ENCODE measurements around the gene AEBP1.

The AEBP1 gene

DNA sequence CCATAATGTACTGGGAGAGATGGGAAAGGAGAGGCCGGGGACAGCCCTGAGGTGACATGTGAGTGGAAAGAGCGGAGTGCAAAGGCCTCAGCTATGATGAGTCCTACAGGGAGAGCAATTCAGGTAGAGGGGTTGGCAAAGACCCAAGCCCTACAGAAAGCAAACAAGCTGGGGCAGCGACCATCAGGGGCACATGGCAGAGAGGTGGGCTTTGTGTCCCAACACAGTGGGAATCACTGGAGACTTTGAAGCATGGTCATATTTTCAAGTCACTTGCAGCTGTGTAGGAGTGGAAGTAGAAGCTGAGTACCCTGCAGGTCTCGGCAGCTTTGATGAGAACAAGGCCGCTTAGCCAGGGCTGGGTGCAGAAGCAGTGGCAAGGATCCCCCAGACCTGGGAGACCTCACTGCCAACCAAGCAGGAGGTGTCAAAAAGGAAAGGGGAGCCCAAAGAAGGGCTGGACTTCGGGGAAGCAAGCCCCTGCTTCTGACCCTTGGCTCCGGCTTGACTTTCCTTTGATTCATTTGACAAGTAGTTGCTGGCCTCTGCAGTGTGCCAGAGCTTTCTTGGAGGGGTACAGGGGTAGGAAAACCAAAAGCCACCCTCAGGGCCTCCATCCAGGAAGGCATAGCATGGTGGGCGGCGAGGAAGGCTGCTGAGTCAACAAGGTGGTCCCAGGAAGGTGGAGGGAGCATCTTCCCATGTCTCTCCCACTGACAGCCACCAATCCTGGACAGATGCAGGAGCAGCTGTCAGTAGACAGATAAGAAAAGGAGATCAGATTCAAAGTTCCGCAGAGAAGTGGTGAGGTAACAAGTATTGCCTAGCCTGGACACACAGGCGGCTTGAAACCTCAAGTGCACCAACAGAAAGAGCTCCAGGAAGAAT is 36.8 kb upstream of the AEBP1 start:
- DNase-seq, result no peak

DNA sequence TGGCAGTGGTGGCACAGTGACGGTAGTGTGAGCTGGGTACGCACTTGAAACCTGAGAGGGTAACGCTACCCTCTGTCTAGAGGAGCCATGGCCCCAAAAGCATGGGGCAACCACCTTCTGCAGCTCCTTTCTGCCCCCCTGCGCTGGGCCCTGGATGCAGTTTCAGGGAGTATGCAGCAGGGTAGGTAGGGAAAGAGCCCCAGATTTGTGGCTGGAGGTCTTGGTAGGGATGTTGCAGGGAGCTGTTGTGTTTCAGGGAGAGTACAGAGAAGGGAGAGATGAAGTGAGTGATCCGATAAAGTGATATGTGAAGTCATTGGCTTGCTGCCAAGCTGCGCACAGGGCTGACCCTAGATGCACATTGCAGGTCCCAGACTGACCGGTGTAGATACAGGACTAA is 36.1 kb upstream of the AEBP1 start:
- no peak for DNase-seq

DNA sequence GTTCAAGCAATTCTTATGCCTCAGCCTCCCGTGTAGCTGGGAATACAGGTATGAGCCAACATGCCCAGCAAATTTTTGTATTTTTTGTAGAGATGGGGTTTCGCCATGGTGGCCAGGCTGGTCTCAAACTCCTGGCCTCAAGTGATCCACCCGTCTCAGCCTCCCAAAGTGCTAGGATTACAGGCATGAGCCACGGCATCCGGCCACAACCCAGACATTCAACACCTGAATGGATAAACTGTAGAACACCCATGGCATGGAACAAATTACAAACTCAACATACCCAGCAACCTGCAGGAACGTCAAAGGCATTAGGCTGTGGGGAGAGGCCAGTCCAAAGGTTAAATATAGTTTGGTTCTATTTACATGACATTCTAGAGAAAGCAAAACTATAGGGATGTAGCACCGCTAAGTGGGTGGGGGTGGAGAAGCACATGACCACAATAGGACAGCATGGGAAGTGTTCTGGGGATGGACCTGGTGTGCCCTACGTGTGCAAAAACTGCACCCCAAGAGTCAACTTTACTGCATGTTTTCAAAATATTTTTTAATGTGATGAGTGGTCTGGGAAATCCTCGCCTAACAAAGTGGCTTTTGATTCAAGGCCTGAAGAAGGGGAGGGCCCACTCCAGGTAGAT is 32.3 kb upstream of the AEBP1 start:
- no peak for DNase-seq

DNA sequence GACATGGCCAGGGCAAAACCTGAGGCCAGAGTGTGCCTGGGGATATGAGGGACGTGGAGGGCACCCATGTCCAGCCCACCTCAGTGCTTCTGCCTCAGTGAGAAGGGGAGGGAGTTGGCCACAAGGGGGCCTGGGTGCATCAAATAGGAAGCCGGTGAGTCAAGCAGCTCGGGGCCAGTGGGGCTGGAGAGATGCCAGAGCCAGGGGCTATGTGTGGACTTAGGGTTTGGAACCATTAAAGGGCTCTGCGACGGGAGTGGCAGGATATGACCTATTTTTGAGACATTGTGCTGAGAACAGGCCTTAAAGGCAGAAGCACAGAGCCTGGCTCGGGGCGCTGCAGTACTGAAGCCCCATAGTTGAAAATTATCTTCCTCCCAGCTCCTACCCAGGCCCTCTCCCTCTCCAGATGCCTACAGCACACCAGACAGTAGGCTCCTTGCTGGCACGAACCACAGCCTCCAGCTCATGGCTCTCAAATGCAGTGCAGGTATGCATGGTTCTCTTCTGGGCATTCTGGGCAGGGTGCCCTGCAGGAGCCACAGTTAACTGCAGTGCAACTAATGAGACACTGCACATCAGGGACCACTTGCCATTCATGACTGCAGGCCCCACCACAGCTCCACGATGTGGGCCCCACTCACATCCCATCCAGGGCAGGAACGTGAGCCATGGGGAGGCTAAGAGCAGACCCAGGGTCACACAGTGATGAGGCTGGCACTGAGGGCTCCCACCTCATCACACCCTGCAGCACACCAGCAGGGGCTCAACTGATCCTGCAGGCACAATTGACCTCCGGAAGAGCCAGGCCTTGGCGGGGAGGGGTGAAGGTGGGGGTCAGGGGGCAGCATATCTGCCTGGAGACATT is 31.5 kb upstream of the AEBP1 start:
- no peak for DNase-seq

- DNase-seq, result no peak
These were observed 30.3 kb upstream of the AEBP1 start for GRCh38 chr7:44073664-44074348.

DNA sequence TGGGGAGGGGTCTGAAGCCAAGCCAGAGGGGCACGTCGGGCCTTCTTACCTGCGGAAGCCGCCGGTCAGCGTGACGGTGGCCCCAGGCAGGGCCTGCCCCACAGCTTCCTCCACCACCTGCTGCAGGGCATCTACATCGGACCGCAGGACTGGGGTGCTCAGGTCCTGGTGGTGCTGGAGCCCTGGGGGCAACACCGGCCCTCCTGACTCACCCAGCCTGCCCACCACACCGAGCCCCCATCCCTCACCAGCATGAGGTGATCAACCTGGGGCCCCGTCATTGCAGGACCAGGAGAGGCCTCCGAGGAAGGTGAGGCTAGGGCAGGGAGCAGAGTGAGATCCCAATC is 29.8 kb upstream of the AEBP1 start:
- DNase-seq, result no peak

DNA sequence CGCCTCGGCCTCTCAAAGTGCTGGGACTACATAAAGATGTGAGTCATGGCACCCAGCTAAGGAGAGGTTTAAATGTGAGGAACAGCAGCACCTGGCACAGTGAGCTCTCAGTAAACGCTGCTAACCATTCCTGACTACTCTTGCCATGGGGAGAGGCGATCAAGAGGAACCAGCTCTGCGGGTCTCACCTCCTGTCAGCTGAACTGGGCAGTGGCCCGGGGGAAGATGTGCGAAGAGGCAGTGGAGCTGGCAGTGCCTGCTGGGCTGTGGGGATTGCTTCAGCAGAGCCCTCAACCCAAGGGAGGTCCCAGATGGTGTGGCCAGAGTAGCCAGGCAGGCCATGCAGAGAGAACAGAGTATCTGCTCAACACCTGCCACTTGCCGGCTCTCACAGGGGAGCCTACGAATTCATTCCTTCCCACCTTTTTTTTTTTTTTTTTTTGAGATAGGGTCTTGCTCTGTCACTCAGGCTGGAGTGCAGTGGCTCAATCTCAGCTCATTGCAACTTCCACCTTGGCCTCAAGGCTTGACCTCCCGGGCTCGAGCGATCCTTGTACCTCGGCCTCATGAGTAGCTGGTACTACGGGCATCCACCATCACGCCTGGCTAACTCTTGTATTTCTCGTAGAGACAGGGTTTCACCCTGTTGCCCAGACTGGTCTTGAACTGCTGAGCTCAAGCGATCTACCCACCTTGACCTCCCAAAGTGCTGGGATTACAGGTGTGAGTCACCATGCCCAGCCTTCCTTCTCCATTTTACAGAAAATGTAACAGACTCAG is 28.7 kb upstream of the AEBP1 start:
- no peak for DNase-seq

GRCh38 chr7:44076101-44076895 is 27.8 kb upstream of the AEBP1 start:
- DNase-seq, result no peak

DNA sequence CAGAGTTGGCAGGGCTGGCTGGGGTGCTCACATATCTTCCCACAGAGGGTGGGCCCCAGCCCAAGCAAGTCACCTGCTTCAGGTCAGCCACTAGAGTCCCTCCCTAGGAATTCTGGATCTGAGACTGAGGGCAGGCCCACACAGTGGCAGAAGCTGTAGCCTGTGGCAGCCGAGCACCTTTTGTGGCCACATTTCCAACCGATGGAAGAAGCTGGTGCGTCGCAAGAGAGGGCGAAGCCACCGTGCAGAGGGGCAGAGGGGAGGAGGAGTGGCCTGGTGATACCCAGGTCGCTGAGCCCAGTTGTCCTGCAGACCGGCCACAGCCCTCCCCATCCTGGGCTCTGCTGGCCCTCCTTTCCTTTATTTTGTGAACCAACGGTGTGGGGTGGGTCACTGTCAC is 27.1 kb upstream of the AEBP1 start:
- DNase-seq, result no peak

GRCh38 chr7:44077681-44078091 is 26.5 kb upstream of the AEBP1 start:
- DNase-seq, result no peak

- no peak for DNase-seq
These were observed 25.6 kb upstream of the AEBP1 start for GRCh38 chr7:44078521-44078920.

- DNase-seq, result no peak
These were observed 24.7 kb upstream of the AEBP1 start for GRCh38 chr7:44079331-44080021.

GRCh38 chr7:44080118-44080517 is 24.0 kb upstream of the AEBP1 start:
- no peak for DNase-seq

DNA sequence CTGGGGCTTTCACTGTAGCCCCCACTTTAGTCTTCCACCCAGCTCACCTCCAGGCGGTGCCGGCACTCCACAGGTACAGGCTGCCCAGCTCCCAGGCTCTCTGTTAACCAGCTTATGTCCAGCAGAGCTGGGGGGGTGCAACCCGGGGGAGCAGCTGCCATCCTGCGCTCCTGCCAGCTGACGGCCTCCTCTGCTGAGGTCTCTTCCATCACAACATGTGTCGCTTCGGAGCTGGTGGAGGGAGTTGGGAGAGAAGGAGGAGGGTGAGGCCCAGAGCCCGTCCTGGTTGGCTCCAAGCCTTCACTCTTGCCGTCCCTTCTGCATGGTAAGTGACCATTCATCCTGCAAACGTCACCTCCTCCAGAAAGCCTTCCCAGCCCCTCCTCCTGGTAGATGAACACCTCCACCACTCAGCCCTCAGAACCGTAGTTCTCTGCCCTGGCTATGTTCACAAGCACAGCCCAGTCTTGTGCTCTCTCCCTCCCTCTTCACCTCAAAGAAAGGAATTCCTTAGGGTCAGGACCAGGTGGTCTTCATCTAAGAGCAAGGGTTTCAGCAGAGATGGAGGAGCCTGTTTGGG is 23.4 kb upstream of the AEBP1 start:
- no peak for DNase-seq

DNA sequence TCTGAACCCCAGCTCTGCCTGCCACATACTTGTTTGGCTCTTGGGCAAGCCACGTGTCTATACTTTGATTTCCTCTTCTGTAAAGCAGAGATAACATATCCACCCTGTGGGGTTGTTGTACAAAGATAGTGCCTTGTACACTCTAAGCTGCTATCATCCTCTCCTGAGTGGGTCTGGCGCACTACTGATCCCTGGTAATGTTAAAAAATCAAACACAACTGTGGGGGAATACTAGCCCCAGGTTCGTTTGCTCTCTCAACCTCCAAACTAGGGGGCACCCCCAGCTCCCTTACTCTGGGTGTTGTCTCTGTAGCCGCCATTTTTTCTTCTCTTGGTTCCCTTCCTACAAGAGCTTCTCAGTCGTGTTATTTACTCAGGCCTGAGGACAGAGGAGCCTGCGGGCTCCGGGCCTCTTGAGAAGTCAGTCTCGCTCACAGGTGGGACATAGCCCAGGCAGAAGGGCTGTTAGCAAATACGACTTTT is 22.8 kb upstream of the AEBP1 start:
- no peak for DNase-seq

DNA sequence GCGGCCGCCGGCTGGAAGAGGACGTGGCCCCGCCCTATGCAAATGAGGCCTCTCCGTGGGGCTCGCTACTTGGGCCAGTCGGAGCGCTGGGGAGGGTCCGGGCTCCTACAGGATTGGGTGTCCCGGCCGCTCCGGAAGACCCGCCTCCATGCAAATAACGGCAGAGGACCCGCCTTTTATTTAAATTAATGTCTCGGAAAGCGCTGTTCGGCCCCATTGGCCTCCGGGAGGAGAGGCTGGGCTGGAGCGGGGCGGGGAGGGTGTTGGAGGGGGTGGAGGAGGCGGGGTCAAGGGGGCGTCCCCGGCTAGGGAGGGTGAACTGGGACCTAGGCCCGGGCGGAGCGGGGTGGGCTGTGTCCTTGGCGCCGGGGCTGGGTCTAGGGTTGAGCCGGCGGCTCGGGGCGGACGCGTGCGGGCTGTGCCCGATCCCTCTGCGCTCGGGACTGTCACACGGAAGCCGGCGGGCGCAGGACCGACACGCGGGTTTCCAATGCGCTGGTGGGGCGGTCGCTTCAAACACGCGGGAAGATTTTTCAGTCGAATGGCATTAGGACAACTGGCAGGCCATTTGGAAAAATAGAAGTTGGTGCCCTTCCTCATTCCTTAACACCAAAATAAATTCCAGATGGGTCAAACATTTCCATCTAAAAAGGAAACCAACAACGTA is 21.5 kb upstream of the AEBP1 start:
- DNase-seq, result peak; percentile 95

DNA sequence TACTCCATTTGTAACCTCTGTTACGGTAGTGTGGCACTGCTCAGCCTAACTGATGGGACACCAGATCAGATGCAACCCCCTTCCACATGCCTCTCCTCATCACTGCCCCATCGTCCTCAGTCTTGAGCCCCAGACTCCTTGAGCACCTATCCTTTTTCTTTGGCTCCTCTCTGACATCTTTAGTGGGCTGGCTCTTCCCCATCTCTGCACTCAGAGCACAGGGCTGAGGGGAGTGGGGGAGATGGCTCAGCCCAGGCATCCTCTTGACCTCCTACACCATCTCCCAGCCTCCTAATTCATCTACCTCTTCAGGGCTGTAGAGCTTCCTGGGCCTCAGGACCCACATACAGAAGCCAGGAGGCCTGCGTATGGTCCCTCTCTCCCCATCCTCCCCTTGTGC is 20.3 kb upstream of the AEBP1 start:
- DNase-seq, result no peak

- DNase-seq, result no peak
These were observed 19.4 kb upstream of the AEBP1 start for GRCh38 chr7:44084701-44085100.

GRCh38 chr7:44085546-44085945 is 18.6 kb upstream of the AEBP1 start:
- no peak for DNase-seq

GRCh38 chr7:44086627-44087026 is 17.5 kb upstream of the AEBP1 start:
- no peak for DNase-seq

All from NCI-H1436 treated with DMSO at 0.1 percent for 48 hours (cell line).